Non-pigmented ciliary epithelial cell (primary cell): Measurements from ENCODE around the gene MED13L.

ENCODE experiments used
- DNase-seq: peaks from one replicate; pipeline ENCODE4 v3.0.0-alpha.2; 2010; ENCODE audit warnings: low read depth

MED13L gene

DNA sequence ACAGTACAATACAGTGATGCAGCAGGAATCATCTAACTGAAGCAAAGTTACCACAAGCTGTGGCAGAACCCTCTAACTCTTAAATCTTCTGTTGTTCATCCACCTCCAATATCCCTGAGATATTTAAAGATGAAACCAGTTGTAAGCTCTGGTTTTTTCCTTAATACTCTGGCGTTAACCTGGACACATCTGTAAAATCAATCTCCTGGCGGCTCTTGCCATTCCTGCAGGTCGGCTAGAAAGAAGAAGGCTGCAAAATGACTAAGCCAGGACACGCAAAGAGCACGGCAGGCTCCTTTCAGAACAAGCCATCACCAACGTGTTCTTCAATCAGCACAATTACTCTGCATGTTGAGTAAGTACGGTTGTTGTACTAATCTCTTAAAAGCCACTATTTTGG, 309.3 kb downstream of the MED13L start:
- no peak for DNase-seq

GRCh38 chr12:115966376-115966775, 311.1 kb downstream of the MED13L start:
- no peak for DNase-seq

- no peak for DNase-seq
Measured at GRCh38 chr12:115964626-115965025, 312.9 kb downstream of the MED13L start.

GRCh38 chr12:115964214-115964613, 313.3 kb downstream of the MED13L start:
- no peak for DNase-seq

DNA sequence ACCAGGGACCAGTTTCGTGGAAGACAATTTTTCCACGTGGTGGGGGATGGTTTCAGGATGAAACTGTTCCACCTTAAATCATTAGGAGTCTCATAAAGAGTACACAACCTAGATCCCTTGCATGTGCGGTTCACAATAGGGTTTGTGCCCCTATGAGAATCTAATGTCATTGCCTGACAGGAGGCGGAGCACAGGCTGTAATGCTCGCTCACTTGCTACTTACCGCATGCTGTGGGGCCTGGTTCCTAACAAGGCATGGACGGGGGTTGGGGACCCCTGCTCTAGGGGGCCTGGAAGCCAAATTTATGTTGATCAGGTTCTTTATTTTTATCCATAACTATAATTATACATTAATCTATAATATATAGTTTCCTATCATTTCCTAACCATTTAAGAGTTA, 315.3 kb downstream of the MED13L start:
- no peak for DNase-seq

- DNase-seq = no peak
Measured at GRCh38 chr12:115960868-115961802, 316.4 kb downstream of the MED13L start.

DNA sequence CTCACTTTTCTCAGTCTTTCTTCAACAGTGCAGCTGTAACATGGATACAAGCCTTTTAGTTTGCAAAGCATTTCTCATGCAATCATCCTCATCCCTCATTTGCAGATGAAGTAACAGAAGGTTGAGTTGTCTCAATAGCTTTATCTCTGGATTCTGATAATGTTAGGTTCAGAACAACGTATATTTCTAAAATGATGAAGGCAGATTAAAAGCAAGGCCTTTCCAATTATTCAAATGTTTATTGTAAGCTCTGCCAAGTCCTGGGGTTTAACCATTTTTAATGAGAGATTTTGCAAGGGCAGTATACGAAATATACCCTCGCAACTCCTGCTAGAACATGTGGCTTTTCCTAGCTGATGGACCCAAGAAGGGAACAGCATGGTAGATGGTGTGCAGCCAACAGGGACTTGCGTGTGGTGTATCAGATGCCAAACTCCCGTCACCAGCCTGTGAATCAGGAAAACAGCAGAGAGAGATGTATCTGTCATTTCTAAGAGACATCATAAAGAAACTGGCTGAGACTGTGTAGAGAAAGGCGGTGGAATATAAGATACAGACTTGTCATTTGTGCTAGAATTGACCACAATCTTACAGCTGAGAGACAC, 319.7 kb downstream of the MED13L start:
- no peak for DNase-seq

DNA sequence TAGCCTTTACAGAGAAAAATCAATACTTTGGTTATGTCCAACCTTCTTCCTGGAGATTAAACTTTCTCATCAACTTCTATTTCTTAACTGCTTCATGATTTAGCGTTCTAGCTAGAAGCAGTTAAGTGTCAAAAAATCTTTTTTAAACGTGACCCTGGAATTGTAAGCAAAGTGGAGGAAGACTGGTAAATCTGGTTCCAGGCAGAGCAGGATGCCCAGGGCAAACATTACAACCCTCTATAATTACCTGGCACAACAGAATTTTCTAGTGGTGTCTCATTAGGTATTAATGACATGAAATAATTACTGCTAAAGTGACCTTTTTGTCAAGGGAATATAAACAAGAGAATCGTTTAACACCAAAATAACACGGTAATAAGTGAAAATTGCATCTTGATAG, 320.8 kb downstream of the MED13L start:
- no peak for DNase-seq

GRCh38 chr12:115956236-115956635, 321.3 kb downstream of the MED13L start:
- no peak for DNase-seq

DNA sequence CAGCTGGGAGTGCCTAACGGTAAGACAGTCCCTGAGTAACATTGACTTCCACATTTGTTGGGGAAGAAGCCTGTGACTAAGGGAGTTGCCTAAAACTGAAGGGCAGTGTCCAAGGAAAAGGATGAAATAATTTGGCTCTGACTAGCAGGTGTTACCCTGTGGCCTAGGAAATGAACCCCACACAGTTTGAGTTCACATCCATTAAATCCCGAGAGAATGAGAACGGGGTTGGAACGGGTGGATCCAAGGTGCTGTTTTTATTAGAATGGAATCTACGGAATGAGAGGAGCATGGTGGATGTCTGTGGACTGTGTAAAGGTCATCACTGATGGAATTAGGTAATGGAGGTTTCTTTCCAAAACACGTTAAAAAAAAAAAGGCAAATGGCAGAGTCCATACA, 324.0 kb downstream of the MED13L start:
- no peak for DNase-seq

DNA sequence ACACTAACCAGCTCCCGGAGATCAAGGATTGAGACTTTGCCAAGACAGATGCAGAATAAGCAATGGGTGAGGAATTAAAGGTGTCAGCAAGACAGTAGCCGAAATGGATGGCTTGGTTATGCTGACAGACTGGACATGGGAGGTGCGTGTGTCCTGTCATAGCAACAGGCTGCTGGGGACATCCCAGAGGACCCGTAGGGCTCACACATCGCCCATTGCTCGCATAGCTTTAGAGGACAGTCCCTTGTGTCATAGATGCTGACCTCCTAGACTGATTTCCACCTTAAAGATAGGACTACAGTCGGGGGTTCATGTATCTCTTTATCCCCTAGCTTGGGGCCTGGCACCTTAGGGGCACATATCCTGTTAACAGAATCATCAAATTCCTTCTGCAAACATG, 324.5 kb downstream of the MED13L start:
- no peak for DNase-seq

DNA sequence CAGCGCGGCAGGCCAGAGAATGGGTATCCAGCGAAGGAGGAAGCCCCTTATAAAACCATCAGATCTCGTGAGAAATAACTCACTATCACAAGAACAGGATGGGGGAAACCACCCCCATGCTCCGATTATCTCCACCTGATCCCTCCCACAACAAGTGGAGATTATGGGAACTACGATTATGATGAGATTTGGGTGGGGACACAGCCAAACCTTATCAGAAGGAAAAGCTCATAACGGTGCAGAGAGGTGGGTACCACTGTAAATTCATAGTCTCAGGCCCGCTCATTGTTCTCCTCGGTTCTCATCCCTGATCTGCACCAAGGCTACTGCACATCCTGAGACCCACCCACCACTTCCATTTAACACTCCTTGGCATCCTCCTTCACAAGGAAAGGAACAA, 326.5 kb downstream of the MED13L start:
- DNase-seq = no peak

- no peak for DNase-seq
Measured at GRCh38 chr12:115949675-115950074, 327.8 kb downstream of the MED13L start.

DNA sequence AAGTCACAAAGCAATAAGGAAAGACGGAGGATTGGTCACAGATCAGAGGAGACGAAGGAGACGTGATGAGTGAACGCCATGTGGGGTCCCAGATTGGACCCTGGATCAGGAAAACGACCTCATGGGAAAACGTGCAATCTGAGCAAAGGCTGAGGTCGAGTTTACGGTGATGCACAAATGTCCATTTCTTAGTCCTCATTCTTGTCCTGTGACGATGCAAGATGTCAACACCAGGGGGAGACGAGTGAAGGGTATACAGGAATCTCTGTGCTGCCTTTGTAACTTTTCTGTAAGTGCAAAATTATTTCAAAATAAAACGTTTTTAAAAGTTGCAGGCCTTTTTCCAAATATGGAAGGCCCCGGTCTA, 329.8 kb downstream of the MED13L start:
- no peak for DNase-seq

GRCh38 chr12:115946867-115947695, 330.4 kb downstream of the MED13L start:
- no peak for DNase-seq

- no peak for DNase-seq
Measured at GRCh38 chr12:115946092-115946491, 331.4 kb downstream of the MED13L start.

GRCh38 chr12:115945491-115945885, 332.0 kb downstream of the MED13L start:
- no peak for DNase-seq

GRCh38 chr12:115944837-115945490, 332.5 kb downstream of the MED13L start:
- DNase-seq = no peak

DNA sequence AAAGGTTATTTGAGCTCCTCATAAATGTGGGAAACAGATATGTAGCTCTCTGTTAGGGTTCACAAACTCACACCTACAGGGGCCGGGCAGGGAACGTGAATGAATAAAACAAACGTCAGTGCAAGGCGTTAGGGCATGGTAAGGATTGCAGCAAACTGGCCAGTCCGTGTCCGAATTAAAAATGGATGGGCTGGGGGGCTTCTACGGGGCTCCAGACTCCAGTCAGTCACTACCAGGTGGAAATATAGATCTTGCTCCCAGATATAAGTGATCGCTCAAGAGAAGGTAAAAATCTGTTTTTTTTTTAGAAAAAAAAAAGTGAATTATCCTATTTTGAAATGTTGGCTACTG, 333.1 kb downstream of the MED13L start:
- no peak for DNase-seq

- no peak for DNase-seq
Measured at GRCh38 chr12:115943630-115944391, 333.7 kb downstream of the MED13L start.

GRCh38 chr12:115943310-115943629, 334.2 kb downstream of the MED13L start:
- no peak for DNase-seq

DNA sequence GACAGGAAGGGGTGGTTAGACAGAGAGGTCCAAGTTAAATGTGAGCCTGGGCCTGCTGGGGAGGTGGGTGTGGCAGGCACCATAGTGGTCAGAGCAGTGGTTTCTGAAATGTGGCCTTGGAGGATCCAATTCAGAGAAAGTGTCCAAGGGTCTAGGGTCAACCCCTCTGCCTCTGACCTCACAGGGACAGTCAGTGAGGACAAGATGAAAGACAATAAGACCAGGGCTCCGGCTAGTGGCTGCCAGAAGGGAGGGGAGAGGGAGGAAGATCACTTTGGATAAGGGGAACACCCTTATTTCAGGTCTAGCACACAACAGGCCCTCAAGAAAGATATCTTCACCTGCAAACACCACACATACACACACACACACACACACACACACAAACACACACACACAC, 335.1 kb downstream of the MED13L start:
- DNase-seq = no peak
